Epithelial cell of umbilical artery (primary cell): ENCODE results near the gene MSH5. TPM values are rescaled to one million over a fixed set of nuclear protein-coding genes. Genes with fewer than 3 reads are reported as not detected.

ENCODE experiments used
- total RNA-seq: library from RNA; depleted of rRNA; stranded (reverse); fragments of >200 nt; gene quantifications from 2 replicates; pipeline ENCODE4 v1.2.3, GENCODE V29; 2014

MSH5 gene
- 7.1 and 7.9 TPM in 2 replicates for total RNA-seq

GRCh38 chr6:31739639-31740396 lies at the start of gene MSH5:
TSS of gene MSH5 (plus strand) at chr6:31740005. CDS start at chr6:31740467, 462 bp downstream.

GRCh38 chr6:31702819-31703716 lies 36.7 kb upstream of the MSH5 start, which contains the start of gene ABHD16A:
TSS of gene ABHD16A (minus strand) at chr6:31703324. CDS start at chr6:31703281, 43 bp downstream.

GRCh38 chr6:31706599-31706998 lies 33.2 kb upstream of the MSH5 start, which contains the start of gene LY6G6F:
TSS of gene LY6G6F (plus strand) at chr6:31706866. CDS start at chr6:31706907, 41 bp downstream.

GRCh38 chr6:31715022-31715958 lies 24.5 kb upstream of the MSH5 start, which contains the start of gene LY6G6D:
TSS of gene LY6G6D (plus strand) at chr6:31715348. CDS start at chr6:31715356, 8 bp downstream.

GRCh38 chr6:31721351-31722020 lies 18.3 kb upstream of the MSH5 start, which contains the start of gene LY6G6C:
TSS of gene LY6G6C (minus strand) at chr6:31721746. CDS start at chr6:31721679, 67 bp downstream.

GRCh38 chr6:31723245-31723979 lies 16.4 kb upstream of the MSH5 start, which contains the start of gene MPIG6B:
TSS of gene MPIG6B (plus strand) at chr6:31723373. CDS start at chr6:31723384, 11 bp downstream.

GRCh38 chr6:31728767-31729514 lies 10.9 kb upstream of the MSH5 start, which contains the start of gene DDAH2:
TSS of gene DDAH2 (minus strand) at chr6:31729299. CDS start at chr6:31729161, 138 bp downstream.

GRCh38 chr6:31736021-31736767 lies 3.6 kb upstream of the MSH5 start, which contains the start of gene CLIC1:
TSS of gene CLIC1 (minus strand) at chr6:31736530. CDS start at chr6:31736300, 230 bp downstream.

GRCh38 chr6:31762356-31762755 lies 22.6 kb downstream of the MSH5 start, which contains the start of gene SAPCD1:
TSS of gene SAPCD1 (plus strand) at chr6:31762656. CDS start at chr6:31763055, 399 bp downstream.

GRCh38 chr6:31776989-31777666 lies 37.3 kb downstream of the MSH5 start, which contains the start of gene VWA7:
TSS of gene VWA7 (minus strand) at chr6:31777328. CDS start at chr6:31776779, 549 bp downstream.

GRCh38 chr6:31795616-31796298 lies 56.0 kb downstream of the MSH5 start, which contains the start of gene VARS1:
TSS of gene VARS1 (minus strand) at chr6:31795752. CDS start at chr6:31795217, 535 bp downstream.

GRCh38 chr6:31806470-31807272 lies 66.9 kb downstream of the MSH5 start, which contains the start of gene LSM2:
TSS of gene LSM2 (minus strand) at chr6:31806966. CDS start at chr6:31806757, 209 bp downstream.

